AML-193 (cell line): ENCODE measurements around the gene POLRMT.

Experiments used
- DNase-seq, 2 experiments: peaks; one replicate each; lab custom pipeline; 2025; lab: John Stamatoyannopoulos, UW

Gene POLRMT

DNA sequence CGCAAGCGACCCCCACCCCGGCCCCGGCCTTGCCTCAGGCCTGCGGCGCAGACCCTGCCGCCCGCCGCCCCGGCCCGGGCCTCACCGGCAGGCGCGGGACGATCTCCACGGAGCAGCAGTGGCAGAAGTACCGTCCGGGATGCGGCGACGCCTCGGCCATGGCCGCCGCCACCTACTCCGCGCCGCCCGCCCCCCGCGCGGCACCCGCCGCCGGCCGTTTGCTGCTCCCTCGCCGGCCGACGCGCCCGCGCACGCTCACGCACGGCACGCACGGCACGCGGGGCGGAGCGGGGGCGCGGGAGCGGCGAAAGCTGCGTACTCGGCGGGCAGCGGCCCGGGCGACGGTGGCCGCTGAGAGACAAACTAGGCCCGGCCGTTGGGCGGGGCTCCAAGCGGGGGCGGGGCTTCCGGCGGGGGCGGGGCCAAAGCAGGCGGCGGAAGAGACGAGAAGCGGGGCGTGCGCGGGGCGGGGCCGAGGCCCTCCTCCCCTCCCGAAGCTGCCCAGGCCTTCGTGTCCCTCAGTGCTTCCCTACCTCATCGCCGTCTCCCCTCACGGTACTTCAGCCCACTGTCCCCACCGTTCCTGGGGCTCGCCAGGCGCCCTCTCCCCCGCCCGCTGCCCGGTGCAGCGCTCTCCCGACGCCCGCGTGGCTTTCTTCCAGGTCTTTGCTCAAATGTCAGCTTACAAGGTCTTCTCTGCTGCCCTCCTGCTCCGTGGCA lies 29.8 kb upstream of the POLRMT start, which contains the start of gene RNF126:
Gene RNF126 (minus strand): TSS at position 253 of the 720 bp plus-strand sequence. CDS start 93 bp downstream, at position 160.
- DNase-seq = peak; percentile 77 to 80

- DNase-seq = peak; percentile 11 to 43
Measured at GRCh38 chr19:662207-662961, 29.0 kb upstream of the POLRMT start.

DNA sequence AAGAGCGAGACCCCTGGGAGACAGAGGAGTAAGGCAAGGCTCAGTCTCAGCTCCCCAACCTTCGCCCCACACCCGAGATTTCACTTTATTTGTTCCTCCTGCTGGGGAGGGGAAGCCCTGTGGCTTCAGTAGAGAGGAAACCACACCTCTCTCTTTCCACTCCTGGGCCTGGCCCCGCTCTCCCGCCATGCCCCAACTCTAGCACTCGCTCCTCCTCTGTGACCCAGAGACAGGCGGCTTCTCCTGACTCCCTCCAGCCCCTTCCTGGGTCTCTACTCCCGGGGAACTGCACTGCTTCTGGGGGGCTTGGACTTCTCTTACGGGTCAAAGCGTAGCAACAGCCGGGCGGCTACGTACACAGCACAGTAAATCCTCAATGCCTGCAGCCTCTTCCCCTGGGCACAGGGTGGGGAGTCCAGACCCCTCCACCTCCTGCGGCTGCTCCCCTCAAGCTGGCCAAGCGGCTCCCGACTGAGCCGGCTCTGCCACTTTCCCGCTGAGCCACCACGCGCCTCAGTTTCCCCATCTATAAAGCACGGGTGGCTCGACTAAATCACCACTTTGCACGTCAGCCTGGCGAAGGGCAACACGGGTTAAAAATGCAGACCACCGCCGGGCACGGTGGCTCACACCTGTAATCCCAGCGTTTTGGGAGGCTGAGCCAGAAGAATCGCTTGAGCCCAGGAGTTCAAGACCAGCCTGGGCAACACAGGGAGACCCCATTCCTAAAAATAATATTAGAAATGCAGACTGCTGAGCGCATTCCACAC lies 28.3 kb upstream of the POLRMT start:
- DNase-seq = peak; percentile 31 to 44

DNA sequence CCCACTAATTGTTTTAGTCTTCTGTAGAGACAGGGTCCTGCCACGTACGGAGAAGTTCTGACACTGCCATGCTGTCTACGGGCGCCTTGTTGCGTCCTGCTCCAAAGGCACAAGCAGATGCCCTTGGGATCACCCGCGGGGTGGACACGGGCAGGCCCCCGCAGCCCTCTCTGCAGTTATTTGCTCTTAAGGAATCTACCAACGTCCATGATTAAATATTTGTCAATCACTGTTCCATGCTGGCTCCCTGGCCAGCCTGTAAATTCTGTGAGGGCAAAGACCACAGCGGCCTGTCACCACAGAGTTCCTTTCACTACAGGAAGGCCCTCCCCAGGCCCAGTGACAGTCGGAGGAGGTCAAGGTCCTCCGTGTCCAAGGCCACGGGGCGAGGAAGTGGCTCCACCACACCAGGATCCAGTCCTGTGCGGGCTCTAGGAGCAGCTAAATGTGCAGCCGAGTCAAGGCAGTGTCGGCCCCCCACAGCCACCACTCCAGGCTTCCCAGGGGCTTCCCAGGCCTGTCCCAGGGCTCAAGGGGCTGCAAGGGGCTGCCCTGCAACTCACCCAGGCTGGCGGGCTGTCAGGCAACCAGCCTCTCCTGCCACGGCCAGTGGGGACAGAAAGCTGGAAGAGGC lies 27.6 kb upstream of the POLRMT start:
- no peak for DNase-seq

- no peak for DNase-seq
Measured at GRCh38 chr19:658916-659839, 25.8 kb upstream of the POLRMT start.

GRCh38 chr19:658059-658839 lies 24.9 kb upstream of the POLRMT start:
- no peak for DNase-seq

GRCh38 chr19:657611-658010 lies 24.3 kb upstream of the POLRMT start:
- DNase-seq = no peak

GRCh38 chr19:656751-657559 lies 23.6 kb upstream of the POLRMT start:
- DNase-seq = no peak

DNA sequence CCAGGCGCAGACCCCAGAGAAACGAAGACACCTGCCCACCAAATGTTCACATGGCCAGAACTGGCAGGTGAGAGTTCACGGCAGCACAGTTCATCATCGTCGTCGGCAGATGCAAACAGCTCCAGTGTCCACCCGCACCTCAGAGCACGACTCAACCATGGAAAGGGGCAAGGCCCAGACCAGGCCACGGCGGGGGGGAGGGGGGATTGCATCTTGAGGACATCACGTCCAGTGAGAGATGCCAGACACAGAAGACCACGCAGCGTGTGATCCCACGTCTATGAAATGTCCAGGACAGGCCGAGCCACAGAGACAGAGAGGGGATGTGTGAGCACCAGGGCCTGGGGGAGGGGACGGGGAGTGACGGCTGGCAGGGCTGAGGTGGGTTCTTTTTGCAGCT lies 22.4 kb upstream of the POLRMT start:
- no peak for DNase-seq

GRCh38 chr19:653425-653824 lies 20.1 kb upstream of the POLRMT start:
- DNase-seq = no peak

DNA sequence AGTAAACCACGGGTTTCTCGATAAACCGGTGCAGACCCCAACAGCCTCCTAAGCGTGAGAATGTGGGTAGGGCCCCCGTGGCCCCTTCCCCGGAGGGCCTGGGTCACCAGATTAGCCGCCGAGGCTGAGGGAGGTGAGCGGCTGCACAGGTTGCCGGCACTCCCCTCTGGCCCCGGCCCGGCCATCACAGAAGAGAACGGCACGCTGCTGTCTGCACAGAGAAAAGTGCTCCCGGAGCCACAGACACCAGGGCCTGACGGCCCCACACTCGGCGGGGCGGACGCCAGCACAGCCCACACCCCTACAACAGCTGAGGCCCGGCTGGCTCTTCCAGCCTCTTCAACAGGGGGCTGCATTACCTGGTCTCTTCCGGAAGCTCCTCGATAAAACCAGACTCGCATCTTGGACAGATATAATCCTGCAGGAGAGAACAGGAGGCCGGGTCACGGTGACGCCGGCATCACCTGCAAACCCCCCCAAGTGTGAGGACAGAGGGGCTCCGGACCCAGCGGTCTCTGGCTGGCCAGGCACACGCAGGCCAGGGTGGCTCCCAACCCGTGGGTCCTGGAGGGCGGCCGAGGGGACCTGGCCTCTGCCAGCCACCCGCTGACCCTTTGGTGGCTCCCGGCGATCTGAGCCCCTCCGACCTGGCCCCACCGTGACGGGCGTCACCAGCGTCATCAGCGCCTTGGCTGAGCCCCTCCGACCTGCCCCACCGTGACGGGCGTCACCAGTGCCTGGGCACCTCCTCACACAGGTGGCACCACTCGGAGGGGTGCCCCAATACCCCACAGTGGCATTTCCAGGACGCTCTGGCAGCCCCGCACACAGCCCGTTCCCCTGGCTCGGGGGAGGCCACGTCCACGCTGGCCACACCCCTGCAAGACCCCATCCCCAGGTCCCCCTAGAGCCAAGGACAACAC lies 19.4 kb upstream of the POLRMT start:
- no peak for DNase-seq

- DNase-seq = no peak
Measured at GRCh38 chr19:651991-652390, 18.7 kb upstream of the POLRMT start.

DNA sequence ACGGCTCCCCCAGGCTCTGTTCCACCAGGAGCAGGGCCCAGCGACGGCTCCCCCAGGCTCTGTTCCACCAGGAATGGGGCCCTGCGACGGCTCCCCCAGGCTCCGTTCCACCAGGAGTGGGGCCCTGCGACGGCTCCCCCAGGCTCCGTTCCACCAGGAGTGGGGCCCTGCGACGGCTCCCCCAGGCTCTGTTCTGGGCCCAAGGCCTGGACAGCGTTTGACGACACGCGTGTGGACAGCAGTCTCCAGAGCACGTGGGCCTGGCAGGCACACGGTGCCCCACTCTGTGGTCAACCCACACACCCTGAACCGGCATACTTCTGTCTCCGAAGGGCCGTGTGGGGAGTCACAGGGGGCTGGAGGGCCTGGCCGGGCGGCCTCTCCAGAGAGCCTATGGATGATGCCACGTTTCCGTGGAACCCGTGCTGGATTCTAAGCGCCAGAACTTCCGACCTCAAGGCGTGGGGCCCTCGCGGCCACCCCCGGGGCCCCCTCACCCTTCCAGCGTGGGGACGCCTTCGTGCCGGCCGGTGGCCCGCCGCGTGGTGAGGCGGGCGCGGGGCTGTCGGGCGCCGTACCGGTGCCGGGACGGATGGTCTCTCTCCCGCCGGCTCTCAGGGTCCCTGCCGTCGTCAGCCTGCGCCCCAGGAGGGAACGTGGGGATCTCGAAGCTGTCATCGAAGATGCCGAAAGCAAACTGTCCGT lies 17.9 kb upstream of the POLRMT start:
- DNase-seq = no peak

DNA sequence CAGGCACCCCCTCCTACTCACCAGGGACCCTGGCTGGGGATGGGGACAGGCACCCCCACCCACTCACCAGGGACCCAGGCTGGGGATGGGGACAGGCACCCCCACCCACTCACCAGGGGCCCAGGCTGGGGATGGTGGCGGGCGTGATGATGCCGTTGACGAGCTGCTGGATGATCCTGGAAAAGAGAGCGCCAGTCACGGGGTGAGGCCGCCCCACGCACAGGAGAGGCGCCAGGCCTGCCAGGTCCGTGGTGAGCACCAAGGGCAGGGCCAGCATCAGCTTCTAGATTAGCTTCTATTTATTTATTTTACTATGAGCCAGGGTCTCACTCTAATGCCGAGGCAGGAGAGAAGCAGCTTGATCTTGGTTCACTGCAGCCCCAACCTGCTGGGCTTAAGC lies 16.8 kb upstream of the POLRMT start:
- no peak for DNase-seq

DNA sequence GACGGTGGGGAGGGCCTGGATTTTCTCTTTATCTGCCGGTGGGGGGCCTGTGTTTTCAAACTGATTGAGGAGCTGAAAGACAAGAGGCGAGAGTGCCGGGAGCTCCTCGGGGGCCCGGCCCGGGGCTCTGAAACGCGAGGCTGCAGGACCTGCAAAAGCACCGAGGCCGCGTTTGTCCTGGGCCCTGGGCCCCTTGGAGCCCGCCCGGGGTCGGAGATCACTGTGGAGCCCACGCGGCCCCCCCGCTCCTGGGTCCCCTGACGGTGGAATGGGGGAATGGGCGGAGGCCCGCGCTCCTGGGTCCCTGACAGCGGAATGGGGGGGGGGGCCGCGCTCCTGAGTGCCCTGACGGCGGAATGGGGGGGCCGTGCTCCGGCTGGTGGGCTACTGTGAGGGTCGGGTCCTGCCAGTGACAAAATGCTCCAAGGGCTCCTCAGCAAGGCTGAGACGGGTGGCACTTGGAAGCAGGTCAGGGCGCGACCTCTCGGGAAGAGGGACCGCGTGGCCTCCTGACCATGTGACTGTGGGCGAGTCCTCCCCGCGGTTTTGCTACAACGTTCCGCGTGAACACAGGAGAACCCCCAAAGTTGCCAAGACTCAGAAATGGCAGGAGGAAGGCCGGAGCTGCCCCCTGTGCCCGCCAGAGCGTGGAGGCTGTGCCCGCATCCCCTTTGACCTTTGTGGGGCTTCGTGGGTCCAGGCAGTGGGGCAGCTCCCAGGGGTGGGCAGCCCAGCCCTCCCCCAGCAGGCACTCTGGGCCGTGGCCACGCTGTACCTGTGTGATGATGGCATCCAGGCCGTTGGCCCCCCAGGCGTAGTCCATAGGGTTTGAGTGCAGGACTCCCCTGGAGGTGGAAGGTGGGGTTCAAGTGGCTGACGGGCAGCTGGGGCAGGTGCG lies 15.8 kb upstream of the POLRMT start:
- no peak for DNase-seq

DNA sequence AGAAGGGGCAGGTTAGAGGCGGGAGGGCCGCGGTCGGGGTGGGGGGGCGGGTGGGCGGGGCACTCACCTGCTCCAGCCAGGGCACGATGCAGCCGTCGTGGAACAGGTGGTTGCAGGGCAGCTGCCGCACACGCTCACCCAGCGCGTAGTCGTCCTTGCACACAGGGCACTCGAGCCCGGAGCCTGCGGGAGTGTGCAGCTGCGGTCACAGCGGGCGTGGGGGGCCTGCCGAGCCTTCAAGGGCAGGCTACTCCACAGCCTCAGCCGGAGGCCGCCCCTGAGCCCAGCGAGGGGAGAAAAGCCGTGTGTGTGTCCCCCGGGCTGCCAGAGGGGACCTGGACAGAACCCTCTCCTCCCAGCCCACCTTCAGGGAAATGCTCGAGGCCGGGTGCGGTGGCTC lies 15.0 kb upstream of the POLRMT start:
- no peak for DNase-seq
